Fibroblast of lung (primary cell): Measurements from ENCODE around the gene ITPK1. TPM values are rescaled to one million over a fixed set of nuclear protein-coding genes. Genes with fewer than 3 reads are reported as not detected.

Experiments used
- DNase-seq, 2 donors: peaks; one replicate each; pipeline versions ENCODE4 v3.0.0 to v3.0.0-alpha.2; 2010; ENCODE audit warnings: low read depth in 2 of 2
- H2AFZ ChIP-seq: 2 replicates; pipeline ENCODE4 v1.5.1; 2012; ENCODE audit warnings: low read length, control low read depth, inconsistent platforms
- H3K27ac ChIP-seq: 2 replicates; pipeline ENCODE4 v1.5.1; 2011; ENCODE audit warnings: low read length, control low read depth; ENCODE audit not compliant: insufficient read depth
- H3K27me3 ChIP-seq: 2 replicates; pipeline ENCODE4 v1.5.1; 2011; ENCODE audit warnings: mild to moderate bottlenecking, low read length; ENCODE audit not compliant: control insufficient read depth, insufficient read depth
- H3K36me3 ChIP-seq: 2 replicates; pipeline ENCODE4 v1.5.1; 2011; ENCODE audit warnings: low read length; ENCODE audit not compliant: control insufficient read depth, insufficient read depth
- H3K4me1 ChIP-seq: 2 replicates; pipeline ENCODE4 v1.5.1; 2011; ENCODE audit warnings: low read length; ENCODE audit not compliant: control insufficient read depth, insufficient read depth; ENCODE audit errors: extremely low read depth
- H3K4me2 ChIP-seq: 2 replicates; pipeline ENCODE4 v1.5.1; 2011; ENCODE audit warnings: low read length, control low read depth; ENCODE audit not compliant: insufficient read depth; ENCODE audit errors: extremely low read depth
- H3K4me3 ChIP-seq, 4 experiments: fragments of 200-600 bp in 1 of 4; sonication (generic) in 1 of 4; replicated peaks in 1 of 4; 2 replicates each; pipeline ENCODE4 v1.5.1; 2011 to 2016; ENCODE audit warnings: low read length in 4 of 4, low read depth in 3 of 4, mild to moderate bottlenecking in 3 of 4, control low read depth in 2 of 4, inconsistent platforms in 1 of 4, mixed read lengths in 1 of 4; ENCODE audit not compliant: insufficient read depth in 1 of 4; ENCODE audit errors: control extremely low read depth in 1 of 4
- H3K79me2 ChIP-seq: 2 replicates; pipeline ENCODE4 v1.5.1; 2012; ENCODE audit warnings: mild to moderate bottlenecking, low read length, inconsistent platforms; ENCODE audit not compliant: control insufficient read depth, insufficient read depth
- H3K9ac ChIP-seq: 2 replicates; pipeline ENCODE4 v1.5.1; 2011; ENCODE audit warnings: mild to moderate bottlenecking, low read length, control low read depth; ENCODE audit not compliant: insufficient read depth
- H3K9me3 ChIP-seq: 2 replicates; pipeline ENCODE4 v1.5.1; 2012; ENCODE audit warnings: low read depth, low read length; ENCODE audit not compliant: control insufficient read depth, insufficient read depth
- H4K20me1 ChIP-seq: 2 replicates; pipeline ENCODE4 v1.5.1; 2011; ENCODE audit warnings: low read length; ENCODE audit not compliant: control insufficient read depth, insufficient read depth; ENCODE audit errors: extremely low read depth
- CTCF ChIP-seq, 2 donors: IDR thresholded peaks in 1 of 2; conservative IDR thresholded peaks in 1 of 2; 1 replicate in 1 of 2; 2 replicates in 1 of 2; pipeline ENCODE4 v1.5.1; 2011 to 2012; ENCODE audit warnings: low read length in 2 of 2, control low read depth in 1 of 2, inconsistent platforms in 1 of 2, low read depth in 1 of 2, mild to moderate bottlenecking in 1 of 2
- EZH2 ChIP-seq: IDR thresholded peaks from 2 replicates; pipeline ENCODE4 v1.5.1; 2012; ENCODE audit warnings: low read length, control low read depth, mild to moderate bottlenecking; ENCODE audit errors: missing control alignments
- polyA plus RNA-seq, 2 donors: library from polyadenylated mRNA; depleted of rRNA in 1 of 2; stranded (reverse) in 1 of 2; unstranded in 1 of 2; fragments of >200 nt; gene quantifications; 2 replicates each; pipeline ENCODE4 v1.2.1, GENCODE V29; 2011 to 2012; ENCODE audit warnings: missing spikeins in 1 of 2
- total RNA-seq: library from RNA; depleted of rRNA; stranded (reverse); fragments of >200 nt; gene quantifications from 2 replicates; pipeline ENCODE4 v1.2.1, GENCODE V29; 2014

Gene ITPK1
- total and polyA plus RNA-seq, 2 donors (not counting 1 experiment from before 2014, with no cell fraction given): 9.2 to 23.1 TPM

- Histone ChIP-seq H2AFZ (no peak overlapping the region), H3K27ac (no peak overlapping the region), H3K4me1 (peaks cover 5% of the 10 kb centered on the region), H3K4me2 (no peak overlapping the region), H3K4me3 (no peak overlapping the region), H4K20me1 (no peaks in the 10 kb centered on the region), H3K79me2 (no peaks in the 10 kb centered on the region), H3K36me3 (no peaks in the 10 kb centered on the region), H3K9me3 (no peaks in the 10 kb centered on the region), H3K9ac (no peak overlapping the region), H3K27me3 (no peaks in the 10 kb centered on the region)
- peak in 1 of 2 donors; percentile 7 for DNase-seq
- TF ChIP-seq CTCF (conservative IDR thresholded peaks at IDR 0.05 in 1 of 2, IDR thresholded peaks at IDR 0.05 in 1 of 2; ENCODE audit: low read depth in 1 of 2, low read length in 2 of 2) (no peak), EZH2 (no peak)
Observed at GRCh38 chr14:92963301-92964123, 152.2 kb downstream of the ITPK1 start.

GRCh38 chr14:92962831-92963095 is 153.0 kb downstream of the ITPK1 start:
- no peak for DNase-seq
- Histone ChIP-seq H3K4me3 (no peak overlapping the region), H3K79me2 (no peaks in the 10 kb centered on the region), H3K27ac (no peak overlapping the region), H2AFZ (no peak overlapping the region), H3K27me3 (no peaks in the 10 kb centered on the region), H3K36me3 (no peaks in the 10 kb centered on the region), H4K20me1 (no peaks in the 10 kb centered on the region), H3K4me2 (no peak overlapping the region), H3K9ac (no peak overlapping the region), H3K4me1 (peaks cover 5% of the 10 kb centered on the region), H3K9me3 (no peaks in the 10 kb centered on the region)
- no peak for TF ChIP-seq EZH2
- TF ChIP-seq CTCF (conservative IDR thresholded peaks at IDR 0.05 in 1 of 2, IDR thresholded peaks at IDR 0.05 in 1 of 2; ENCODE audit: low read depth in 1 of 2, low read length in 2 of 2): no peak

GRCh38 chr14:92962031-92962830 is 153.5 kb downstream of the ITPK1 start:
- no peak overlapping the region for H3K27ac ChIP-seq
- no peaks in the 10 kb centered on the region for H3K79me2 ChIP-seq
- H3K9me3 ChIP-seq: no peaks in the 10 kb centered on the region
- DNase-seq: no peak
- H3K4me3 ChIP-seq: no peak overlapping the region
- no peak overlapping the region for H3K4me2 ChIP-seq
- no peak overlapping the region for H2AFZ ChIP-seq
- no peaks in the 10 kb centered on the region for H3K36me3 ChIP-seq
- H4K20me1 ChIP-seq: no peaks in the 10 kb centered on the region
- peaks cover 5% of the 10 kb centered on the region for H3K4me1 ChIP-seq
- no peak for TF ChIP-seq EZH2
- TF ChIP-seq CTCF (conservative IDR thresholded peaks at IDR 0.05 in 1 of 2, IDR thresholded peaks at IDR 0.05 in 1 of 2; ENCODE audit: low read depth in 1 of 2, low read length in 2 of 2): no peak
- no peaks in the 10 kb centered on the region for H3K27me3 ChIP-seq
- no peak overlapping the region for H3K9ac ChIP-seq
